ENCODE results near the gene RAPGEF6.

Gene RAPGEF6

DNA sequence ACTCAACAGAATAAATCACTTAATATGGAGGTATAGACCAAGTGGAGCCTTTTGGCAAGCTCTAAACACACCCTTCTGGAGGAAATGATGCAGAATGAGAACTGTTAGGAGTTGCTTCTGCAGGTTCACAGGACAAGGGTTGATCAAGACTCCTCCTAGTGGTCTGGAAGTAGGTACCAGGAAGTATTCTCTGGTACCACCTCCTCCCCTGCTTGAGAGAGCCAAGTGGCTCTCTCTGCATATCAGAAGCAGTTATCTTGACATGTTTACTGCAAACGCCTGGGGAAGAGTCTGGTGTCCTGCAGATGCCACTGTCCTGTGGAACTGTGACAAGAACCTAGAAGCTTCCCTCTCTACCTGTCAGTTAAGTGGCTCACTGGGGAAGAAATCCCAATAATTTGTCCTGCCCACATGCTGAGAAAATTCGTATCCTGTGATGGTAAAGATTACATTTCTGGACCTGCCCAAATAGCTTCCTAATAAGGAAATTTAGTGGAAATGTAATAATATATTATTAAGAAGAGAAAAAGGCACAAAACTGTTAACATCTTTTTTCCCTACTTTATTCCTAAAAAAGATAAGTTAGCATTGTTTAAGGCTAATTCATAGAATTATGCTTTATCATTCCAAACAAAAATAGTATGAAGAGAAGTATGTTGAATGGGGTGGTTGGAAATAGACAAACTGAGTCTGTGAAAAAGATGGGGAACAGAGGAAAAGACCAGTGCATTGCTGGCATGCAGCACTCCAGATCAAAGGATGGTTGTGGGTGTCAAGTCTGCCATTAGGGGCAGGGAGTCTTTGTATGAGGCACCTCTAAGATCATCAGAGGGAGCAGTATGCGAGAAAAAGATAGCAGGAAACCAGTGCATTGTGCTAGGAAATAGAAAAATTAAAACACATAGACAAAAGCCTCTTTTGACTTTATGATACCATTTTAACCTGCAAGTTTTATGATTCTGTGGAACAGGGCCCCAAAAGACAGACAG, 252.3 kb downstream of the RAPGEF6 start:
- DNase-seq: peak; percentile 63

DNA sequence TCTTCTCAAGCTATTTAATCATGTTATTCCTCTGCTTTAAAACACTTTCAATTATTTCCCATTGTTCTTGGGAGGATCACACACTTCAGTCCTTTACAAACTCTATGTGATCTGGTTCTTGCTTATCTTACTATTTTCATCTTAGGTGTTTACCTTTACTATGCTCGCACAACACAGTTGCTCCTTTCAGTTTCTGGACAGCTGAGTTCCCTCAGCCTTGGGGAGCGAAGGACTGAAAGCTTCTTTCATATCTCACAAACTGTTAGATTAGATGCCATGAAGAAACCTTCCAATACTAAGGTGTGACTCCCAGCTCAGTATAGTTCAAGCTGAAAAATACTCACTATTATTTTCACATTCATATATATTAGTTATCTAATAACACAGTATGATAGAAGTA, 253.3 kb downstream of the RAPGEF6 start:
- no peak for DNase-seq

DNA sequence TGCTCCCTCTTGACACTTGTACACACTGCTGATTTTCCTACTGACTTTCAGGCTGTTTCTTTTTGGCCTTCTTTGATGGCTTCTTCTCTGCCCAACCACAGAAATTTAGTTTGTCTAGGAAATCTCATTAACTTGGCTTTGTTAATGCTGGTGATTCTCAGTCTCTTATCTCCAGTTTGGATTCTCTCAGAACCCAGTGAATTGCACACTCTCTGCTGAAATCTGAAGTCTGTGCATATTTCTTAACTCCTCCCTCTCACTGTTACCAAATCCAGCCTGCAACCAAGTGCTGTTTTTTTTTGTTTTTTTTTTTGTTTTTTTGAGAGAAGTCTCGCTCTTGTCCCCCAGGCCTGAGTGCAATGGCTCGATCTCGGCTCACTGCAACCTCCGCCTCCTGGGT, 254.0 kb downstream of the RAPGEF6 start:
- DNase-seq: no peak

DNA sequence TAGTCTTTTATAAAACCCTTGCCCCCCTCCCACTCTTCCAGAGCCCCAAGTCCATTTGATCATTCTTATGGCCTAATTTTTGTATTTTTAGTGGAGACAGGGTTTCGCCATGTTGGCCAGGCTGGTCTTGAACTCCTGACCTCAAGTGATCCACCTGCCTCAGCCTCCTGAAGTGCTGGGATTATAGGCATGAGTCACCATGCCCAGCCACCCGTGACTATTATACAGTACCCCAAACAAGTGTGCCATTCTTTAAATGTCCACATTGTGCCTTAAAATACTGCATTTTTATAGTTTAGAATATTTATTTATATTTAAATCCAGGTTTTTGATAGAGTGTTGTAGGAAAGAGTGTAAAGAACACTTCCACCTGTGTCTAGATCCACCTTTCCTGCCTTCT, 254.8 kb downstream of the RAPGEF6 start:
- peak; percentile 31 for DNase-seq

DNA sequence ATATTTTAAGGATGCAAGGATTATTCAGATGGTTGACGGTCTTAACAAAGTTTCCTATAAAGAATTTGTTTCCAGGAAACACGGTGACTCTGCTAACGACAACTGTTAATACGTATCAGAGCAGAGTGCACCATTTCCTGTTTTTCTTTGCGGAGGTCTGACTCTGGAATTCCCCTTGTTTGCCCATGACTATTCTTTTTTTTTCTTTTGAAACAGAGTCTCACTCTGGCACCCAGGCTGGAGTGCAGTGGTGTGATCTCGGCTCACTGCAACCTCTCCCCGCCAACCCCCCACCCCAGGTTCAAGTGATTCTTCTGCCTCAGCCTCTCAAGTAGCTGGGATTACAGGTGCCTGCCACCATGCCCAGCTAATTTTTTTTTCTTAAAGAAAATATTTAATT, 255.3 kb downstream of the RAPGEF6 start:
- peak; percentile 73 for DNase-seq

DNA sequence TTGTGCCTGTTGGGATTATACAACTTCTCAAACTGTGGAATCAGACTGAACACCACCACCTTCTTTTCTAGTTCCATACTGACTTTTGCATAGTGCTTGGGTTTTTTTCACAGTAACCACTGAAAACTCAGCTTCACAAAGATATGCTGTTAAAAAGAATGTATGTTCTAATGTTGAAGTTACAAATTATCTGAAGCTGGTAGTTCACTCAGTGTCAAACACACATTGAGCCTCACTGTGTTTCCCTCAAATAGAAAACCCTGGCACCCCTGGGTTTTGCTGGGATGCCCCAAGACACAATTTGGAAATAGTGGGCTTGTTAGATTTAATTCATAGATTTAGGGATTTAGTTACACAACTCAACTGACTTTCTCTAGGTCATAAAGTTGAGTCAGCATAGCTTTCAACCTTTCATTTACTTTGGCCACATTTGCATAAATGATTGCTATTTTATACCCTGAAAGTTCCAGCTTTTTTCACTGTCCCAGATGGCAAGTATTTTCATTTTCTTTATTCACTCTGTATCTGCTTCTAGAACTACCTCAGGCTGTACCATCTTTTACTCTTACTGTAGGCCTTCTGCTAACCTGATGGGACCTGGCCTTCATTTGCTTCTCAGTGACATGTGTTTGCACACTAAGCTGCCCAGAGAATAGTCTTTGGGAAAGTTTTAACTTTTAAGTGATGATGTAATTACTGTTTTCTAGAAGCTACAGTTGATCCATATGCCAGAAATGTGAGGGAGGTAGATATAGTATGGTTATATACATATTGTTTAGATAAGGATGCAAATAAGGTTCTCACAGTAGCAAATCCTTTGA, 256.1 kb downstream of the RAPGEF6 start:
- DNase-seq: no peak

DNA sequence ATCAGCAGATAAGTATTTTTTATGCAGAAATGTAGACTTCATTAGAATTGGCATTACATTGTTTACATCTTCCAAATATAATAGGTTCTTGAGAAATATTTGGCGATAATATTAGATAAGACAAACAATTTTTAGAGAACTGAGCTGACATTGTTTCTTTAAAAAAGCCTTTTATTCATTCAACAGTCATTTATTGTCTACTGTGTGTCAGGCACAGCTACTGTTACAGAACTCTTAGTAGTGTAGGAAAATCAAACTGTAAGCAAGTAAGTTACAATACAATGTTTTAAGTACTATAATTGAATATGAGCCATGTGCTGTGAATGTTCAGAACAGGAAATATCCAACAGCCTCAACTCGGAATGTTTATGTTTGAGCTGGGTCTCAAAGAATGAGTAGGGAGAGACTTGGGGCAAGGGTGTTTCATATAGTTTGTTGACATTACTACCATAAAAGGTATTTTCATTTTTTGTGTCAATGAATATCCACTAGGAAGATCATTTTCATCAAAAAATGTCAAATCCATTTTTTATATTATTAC, 257.2 kb downstream of the RAPGEF6 start:
- no peak for DNase-seq

DNA sequence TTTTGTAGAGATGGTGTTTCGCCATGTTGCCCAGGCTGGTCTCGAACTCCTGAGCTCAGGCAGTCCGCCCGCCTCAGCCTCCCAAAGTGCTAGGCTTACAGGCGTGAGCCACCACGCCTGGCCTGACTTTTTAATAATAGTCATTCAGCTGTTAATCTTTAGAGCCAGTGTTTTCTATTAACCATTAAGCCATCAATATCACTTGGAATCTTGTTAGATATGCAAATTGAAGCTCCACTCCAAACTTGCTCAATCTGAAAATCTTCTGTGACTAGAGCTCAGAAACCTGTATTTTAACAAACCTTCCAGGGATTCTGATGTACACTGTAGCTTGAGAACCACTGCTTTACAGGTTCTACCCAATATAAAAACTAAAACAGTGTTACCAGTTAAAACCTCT, 257.7 kb downstream of the RAPGEF6 start:
- no peak for DNase-seq

DNA sequence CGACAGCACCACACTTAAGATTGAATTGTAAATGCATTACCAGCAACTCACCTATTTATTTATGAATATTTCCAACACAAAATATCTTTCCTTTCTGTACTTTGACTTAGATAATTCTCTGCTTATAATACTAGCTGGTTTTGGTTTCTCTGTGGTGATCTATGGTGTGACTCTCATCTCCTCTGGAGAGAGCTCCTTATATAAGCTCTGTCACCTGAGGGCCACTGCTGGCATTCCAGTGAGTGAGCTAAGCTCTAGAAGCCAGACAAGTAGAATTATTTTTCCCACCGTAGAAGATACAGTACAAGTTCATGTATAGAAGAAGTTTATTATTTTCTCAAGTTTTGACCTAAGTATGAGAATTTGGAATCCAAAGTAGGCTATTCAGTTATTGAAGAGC, 259.7 kb downstream of the RAPGEF6 start:
- DNase-seq: peak; percentile 32

Measured in CD4-positive, alpha-beta T cell treated with Interleukin-17A for 4 hours (primary cell).